Measurements from ENCODE around the gene HPS1.

HPS1 gene

GRCh38 chr10:98411768-98412167 lies 35.0 kb downstream of the HPS1 start:
- DNase-seq (ENCODE audit: low spot score) = no peak

GRCh38 chr10:98411166-98411565 lies 35.6 kb downstream of the HPS1 start:
- no peak for DNase-seq (ENCODE audit: low spot score)

- no peak for DNase-seq (ENCODE audit: low spot score)
Measured at GRCh38 chr10:98410759-98411158, 36.0 kb downstream of the HPS1 start.

GRCh38 chr10:98410135-98410743 lies 36.5 kb downstream of the HPS1 start:
- no peak for DNase-seq (ENCODE audit: low spot score)

GRCh38 chr10:98408799-98409198 lies 37.9 kb downstream of the HPS1 start:
- no peak for DNase-seq (ENCODE audit: low spot score)

- DNase-seq (ENCODE audit: low spot score) = no peak
Measured at GRCh38 chr10:98407744-98408241, 38.9 kb downstream of the HPS1 start.

GRCh38 chr10:98407017-98407743 lies 39.6 kb downstream of the HPS1 start:
- DNase-seq (ENCODE audit: low spot score) = no peak

- no peak for DNase-seq (ENCODE audit: low spot score)
Measured at GRCh38 chr10:98405422-98405821, 41.3 kb downstream of the HPS1 start.

- peak; percentile 17 for DNase-seq (ENCODE audit: low spot score)
Measured at GRCh38 chr10:98404571-98405359, 42.0 kb downstream of the HPS1 start.

GRCh38 chr10:98403812-98404504 lies 42.8 kb downstream of the HPS1 start:
- peak; percentile 11 for DNase-seq (ENCODE audit: low spot score)

- no peak for DNase-seq (ENCODE audit: low spot score)
Measured at GRCh38 chr10:98402931-98403718, 43.6 kb downstream of the HPS1 start.

GRCh38 chr10:98402478-98402877 lies 44.3 kb downstream of the HPS1 start:
- peak; percentile 26 for DNase-seq (ENCODE audit: low spot score)

GRCh38 chr10:98400482-98400881 lies 46.3 kb downstream of the HPS1 start:
- no peak for DNase-seq (ENCODE audit: low spot score)

- DNase-seq (ENCODE audit: low spot score) = no peak
Measured at GRCh38 chr10:98399784-98400183, 47.0 kb downstream of the HPS1 start.

- no peak for DNase-seq (ENCODE audit: low spot score)
Measured at GRCh38 chr10:98397089-98397600, 49.6 kb downstream of the HPS1 start.

GRCh38 chr10:98396096-98397063 lies 50.4 kb downstream of the HPS1 start:
- DNase-seq (ENCODE audit: low spot score) = no peak

- DNase-seq (ENCODE audit: low spot score) = no peak
Measured at GRCh38 chr10:98394851-98395440, 51.8 kb downstream of the HPS1 start.

GRCh38 chr10:98391578-98391991 lies 55.1 kb downstream of the HPS1 start:
- DNase-seq (ENCODE audit: low spot score) = no peak

- no peak for DNase-seq (ENCODE audit: low spot score)
Measured at GRCh38 chr10:98391065-98391464, 55.7 kb downstream of the HPS1 start.

- no peak for DNase-seq (ENCODE audit: low spot score)
Measured at GRCh38 chr10:98390406-98390805, 56.3 kb downstream of the HPS1 start.
